ENCODE measurements around the gene TSPAN10.

The TSPAN10 gene

GRCh38 chr17:81695801-81696200, 58.8 kb downstream of the TSPAN10 start:
- H3K36me3 ChIP-seq, result peaks cover 75% of the 10 kb centered on the region
- H3K4me3 ChIP-seq (ENCODE audit: low read depth, low read length), result no peak overlapping the region
- no peaks in the 10 kb centered on the region for H3K27me3 ChIP-seq
- no peaks in the 10 kb centered on the region for H3K4me1 ChIP-seq
- TF ChIP-seq CTCF (IDR thresholded peaks at IDR 0.05; ENCODE audit: low read depth, low read length), result no peak
- H3K9me3 ChIP-seq, result no peaks in the 10 kb centered on the region
- no peak for DNase-seq

- no peaks in the 10 kb centered on the region for H3K27me3 ChIP-seq
- no peaks in the 10 kb centered on the region for H3K4me1 ChIP-seq
- H3K4me3 ChIP-seq (ENCODE audit: low read depth, low read length), result no peak overlapping the region
- no peaks in the 10 kb centered on the region for H3K9me3 ChIP-seq
- H3K36me3 ChIP-seq, result peaks cover 75% of the 10 kb centered on the region
- no peak for DNase-seq
- TF ChIP-seq CTCF (IDR thresholded peaks at IDR 0.05; ENCODE audit: low read depth, low read length), result no peak
Measured at GRCh38 chr17:81696218-81696941, 59.4 kb downstream of the TSPAN10 start.

- H3K4me1 ChIP-seq, result no peaks in the 10 kb centered on the region
- no peak for DNase-seq
- no peaks in the 10 kb centered on the region for H3K27me3 ChIP-seq
- no peak overlapping the region for H3K4me3 ChIP-seq (ENCODE audit: low read depth, low read length)
- H3K9me3 ChIP-seq, result no peaks in the 10 kb centered on the region
- no peak for TF ChIP-seq CTCF (IDR thresholded peaks at IDR 0.05; ENCODE audit: low read depth, low read length)
- H3K36me3 ChIP-seq, result peaks cover 73% of the 10 kb centered on the region
Measured at GRCh38 chr17:81697261-81698044, 60.5 kb downstream of the TSPAN10 start.
